GM12878 (cell line): ENCODE measurements around the gene SAMD15. TPM values are rescaled to one million over a fixed set of nuclear protein-coding genes. Genes with fewer than 3 reads are reported as not detected.
A peak's percentile ranks its signal among the peaks of the same experiment; 100 is the strongest.

ENCODE experiments used
- ATAC-seq: fragments of 200-7000 bp; cut with Tn5 transposase; 3 replicates; pipeline ENCODE4 v1.9.1; 2020; ENCODE audit warnings: mild to moderate bottlenecking, moderate library complexity
- BruUV-seq: library from RNA; stranded (reverse); fragments of 400-500 nt; replicated peaks from 2 replicates; lab custom pipeline; 2021; lab: Mats Ljungman, UMichigan
- CTCF ChIA-PET: fragments of 300-600 bp; sonication (Branson Sonifier 250); formaldehyde crosslinking; extraction: SDS; loops from one replicate; lab custom pipeline; 2021; ENCODE audit warnings: inconsistent platforms; lab: Yijun Ruan, JAX
- POLR2A ChIA-PET: fragments of 350-600 bp; formaldehyde crosslinking; extraction: SDS; loops from one replicate; lab custom pipeline; 2021; ENCODE audit warnings: inconsistent platforms; lab: Charles Lee
- RAD21 ChIA-PET: fragments of 300-600 bp; sonication (Branson Sonifier 250); formaldehyde crosslinking; loops from one replicate; lab custom pipeline; 2023; ENCODE audit warnings: antibody characterized with exemption; ENCODE audit not compliant: unreplicated experiment; lab: Charles Lee
- SMC1A ChIA-PET: fragments of 300-600 bp; sonication (Branson Sonifier 250); formaldehyde crosslinking; loops from one replicate; lab custom pipeline; 2023; ENCODE audit not compliant: unreplicated experiment, uncharacterized antibody; lab: Charles Lee
- DNase-seq: peaks from one replicate; pipeline ENCODE4 v3.0.0-alpha.2; 2011; ENCODE audit warnings: low read depth, low spot score
- FAIRE-seq: peaks from 3 replicates; lab custom pipeline; 2011; peaks lifted over from hg19 to GRCh38; lab: Jason Lieb, UNC
- H2AFZ ChIP-seq: 2 replicates; pipeline ENCODE4 v1.6.0; 2011; ENCODE audit warnings: low read depth, low read length, control low read depth; ENCODE audit not compliant: control insufficient read depth
- H3K27ac ChIP-seq: 2 replicates; pipeline ENCODE4 v1.5.1; 2011; ENCODE audit warnings: control low read depth; ENCODE audit not compliant: control insufficient read depth, insufficient read depth
- H3K27me3 ChIP-seq, 2 experiments: replicated peaks in 1 of 2; 2 replicates each; pipeline versions ENCODE4 v1.6.0 to v1.6.1; 2011; ENCODE audit warnings: low read length in 1 of 2; ENCODE audit not compliant: control insufficient read depth in 2 of 2, insufficient read depth in 2 of 2
- H3K36me3 ChIP-seq, 2 experiments: 2 replicates each; pipeline ENCODE4 v1.5.1; 2011; ENCODE audit warnings: low read length in 1 of 2; ENCODE audit not compliant: control insufficient read depth in 2 of 2, insufficient read depth in 2 of 2
- H3K4me1 ChIP-seq: 2 replicates; pipeline ENCODE4 v1.6.1; 2011; ENCODE audit warnings: mild to moderate bottlenecking, low read length, moderate library complexity, mixed read lengths; ENCODE audit not compliant: control insufficient read depth, insufficient read depth
- H3K4me2 ChIP-seq: 2 replicates; pipeline ENCODE4 v1.6.0; 2011; ENCODE audit warnings: control low read depth; ENCODE audit not compliant: control insufficient read depth, insufficient read depth
- H3K4me3 ChIP-seq: fragments of 200-600 bp; sonication (generic); 2 replicates; pipeline ENCODE4 v1.5.1; 2016
- H3K79me2 ChIP-seq: 2 replicates; pipeline ENCODE4 v1.6.0; 2011; ENCODE audit warnings: low read length; ENCODE audit not compliant: control insufficient read depth, insufficient read depth
- H3K9ac ChIP-seq: 2 replicates; pipeline ENCODE4 v1.8.0; 2011; ENCODE audit warnings: low read length, control low read depth, mixed read lengths; ENCODE audit not compliant: control insufficient read depth, insufficient read depth
- H3K9me3 ChIP-seq: replicated peaks from 3 replicates; pipeline ENCODE4 v1.5.1; 2011; ENCODE audit warnings: mild to moderate bottlenecking, low read length; ENCODE audit not compliant: control insufficient read depth, insufficient read depth
- H4K20me1 ChIP-seq: 2 replicates; pipeline ENCODE4 v1.6.0; 2011; ENCODE audit not compliant: control insufficient read depth, insufficient read depth
- BHLHE40 ChIP-seq, 2 experiments: fragments of 450-650 bp in 1 of 2; IDR thresholded peaks; 2 replicates each; pipeline ENCODE4 v1.6.1; 2011 to 2017; ENCODE audit warnings: low read depth in 2 of 2, borderline replicate concordance in 1 of 2, improper control_type of control experiment in 1 of 2, low read length in 1 of 2, mild to moderate bottlenecking in 1 of 2
- BMI1 ChIP-seq: fragments of 450-650 bp; IDR thresholded peaks from 2 replicates; pipeline ENCODE4 v1.6.1; 2016; ENCODE audit warnings: mild to moderate bottlenecking, moderate library complexity, borderline replicate concordance
- CHD1 ChIP-seq: IDR thresholded peaks from 2 replicates; pipeline ENCODE4 v1.6.1; 2012; ENCODE audit warnings: low read depth, low read length, improper control_type of control experiment
- HDAC6 ChIP-seq: fragments of 200-600 bp; sonication (generic); IDR thresholded peaks from one replicate; pipeline ENCODE4 v1.8.0; 2017; ENCODE audit warnings: antibody characterized with exemption; ENCODE audit not compliant: unreplicated experiment
- JUND ChIP-seq: IDR thresholded peaks from 2 replicates; pipeline ENCODE4 v1.6.1; 2012; ENCODE audit warnings: low read depth, mild to moderate bottlenecking, low read length, improper control_type of control experiment, moderate library complexity
- MTA2 ChIP-seq: fragments of 450-650 bp; IDR thresholded peaks from 2 replicates; pipeline ENCODE4 v1.6.1; 2016; ENCODE audit warnings: low read depth, mild to moderate bottlenecking, moderate library complexity
- MTA3 ChIP-seq: IDR thresholded peaks from 2 replicates; pipeline ENCODE4 v1.6.1; 2012; ENCODE audit warnings: low read length, inconsistent platforms, borderline replicate concordance
- NFXL1 ChIP-seq: fragments of 450-650 bp; IDR thresholded peaks from 2 replicates; pipeline ENCODE4 v1.6.1; 2017; ENCODE audit warnings: antibody characterized with exemption, mild to moderate bottlenecking, borderline replicate concordance
- RB1 ChIP-seq: fragments of 450-650 bp; formaldehyde crosslinking; IDR thresholded peaks from 2 replicates; pipeline ENCODE4 v1.6.1; 2017; ENCODE audit warnings: mild to moderate bottlenecking, borderline replicate concordance
- SP1 ChIP-seq: IDR thresholded peaks from one replicate; pipeline ENCODE4 v1.6.1; 2011; ENCODE audit warnings: low read depth, low read length
- TCF3 ChIP-seq: IDR thresholded peaks from 2 replicates; pipeline ENCODE4 v1.6.1; 2012; ENCODE audit warnings: low read depth, mild to moderate bottlenecking, low read length, borderline replicate concordance; ENCODE audit not compliant: insufficient read depth
- ZBTB33 ChIP-seq: fragments of 450-650 bp; IDR thresholded peaks from 2 replicates; pipeline ENCODE4 v1.6.1; 2017; ENCODE audit warnings: mild to moderate bottlenecking
- ZNF217 ChIP-seq: fragments of 450-650 bp; IDR thresholded peaks from 2 replicates; pipeline ENCODE4 v1.6.1; 2017; ENCODE audit warnings: antibody characterized with exemption, mild to moderate bottlenecking
- WGBS: methylation state at CpG from one replicate; pipeline ENCODE4 v1.1.6; 2016; ENCODE audit warnings: low lambda C conversion rate; ENCODE audit not compliant: insufficient replicate concordance, insufficient coverage; ENCODE audit errors: missing lambda C conversion rate; 5-methylcytosine and 5-hydroxymethylcytosine counted together
- in situ Hi-C: fragments of 300-500 bp; cut with MboI; formaldehyde crosslinking; loops from 9 replicates; pipeline ENCODE4 v1.14.3; 2018; ENCODE audit warnings: mixed read lengths
- intact Hi-C: fragments of 100-400 bp; cut with micrococcal nuclease; formaldehyde crosslinking; loops from one replicate; pipeline ENCODE4 v1.14.2; 2022; ENCODE audit not compliant: unreplicated experiment
- polyA plus RNA-seq, 11 experiments: library from polyadenylated mRNA; depleted of rRNA in 4 of 11; unstranded in 6 of 11; stranded (reverse) in 5 of 11; fragments of >200 nt; fragmentation: Nextera tagmentation in 4 of 11; fragmentation: Illumina TruSeq in 1 of 11; extraction: Ambion mirVana in 4 of 11; extraction: Trizol in 1 of 11; gene quantifications; 1 replicate in 1 of 11; 2 replicates in 10 of 11; pipeline versions ENCODE4 v1.2.1 to v1.2.3, GENCODE V29; 2011 to 2016; ENCODE audit warnings: inconsistent platforms in 2 of 11, missing spikeins in 2 of 11, low read depth in 1 of 11
- total RNA-seq, 4 experiments: library from RNA; depleted of rRNA in 3 of 4; stranded (reverse); fragments of >200 nt in 3 of 4; fragmentation: Illumina TruSeq in 1 of 4; extraction: Trizol in 1 of 4; gene quantifications; 2 replicates each; pipeline versions ENCODE4 v1.2.1 to v1.2.3, GENCODE V29; 2013 to 2021
- TF ChIP-seq, protein P1 (sequence below): fragments of 450-650 bp; conservative IDR thresholded peaks from 2 replicates; pipeline ENCODE4 v1.6.1; 2017; ENCODE audit warnings: mild to moderate bottlenecking, moderate library complexity
- TF ChIP-seq, protein P2 (sequence below): IDR thresholded peaks from 2 replicates; pipeline ENCODE4 v1.6.1; 2012; ENCODE audit warnings: low read depth, low read length, improper control_type of control experiment
- TF ChIP-seq, protein P3 (sequence below): fragments of 450-650 bp; IDR thresholded peaks from 2 replicates; pipeline ENCODE4 v1.6.1; 2017; ENCODE audit warnings: low read depth, mild to moderate bottlenecking, moderate library complexity

Gene SAMD15
- total and polyA plus RNA-seq, 10 of the 15 experiments (the other 5 are each of a cell fraction or from before 2014, with no cell fraction given): 0.33 to 2.0 (median 0.97) TPM

GRCh38 chr14:77338302-77338701, 38.9 kb upstream of the SAMD15 start:
- Histone ChIP-seq H4K20me1 (no peaks in the 10 kb centered on the region), H3K36me3 (peaks cover 7 to 15% of the 10 kb centered on the region in 2 experiments), H3K4me1 (no peaks in the 10 kb centered on the region), H3K4me3 (no peak overlapping the region), H2AFZ (no peak overlapping the region), H3K27ac (no peak overlapping the region), H3K27me3 (no peaks in the 10 kb centered on the region), H3K79me2 (no peaks in the 10 kb centered on the region), H3K9ac (no peak overlapping the region), H3K4me2 (no peak overlapping the region), H3K9me3 (no peaks in the 10 kb centered on the region)
- peak; percentile 33; the same call in 2 of the 3 replicates for ATAC-seq
- peak; percentile 38 for FAIRE-seq
- intact Hi-C loops (no loop called here), in situ Hi-C loops (no loop called here)
- ChIA-PET CTCF (interaction anchor here (1.8 kb wide), 1 partner anchor 22 kb away, joined by 6 read pairs; no protein-coding TSS in a partner anchor), SMC1A (no interaction called here), RAD21 (interaction anchor here (1.0 to 1.2 kb wide), 2 partner anchors 39 to 68 kb away, joined by 3 to 4 read pairs; partner anchors contain the start of genes SAMD15 and TMED8), POLR2A (interaction anchor here (1.2 kb wide), 1 partner anchor 35 kb away, joined by 3 read pairs; no protein-coding TSS in a partner anchor)
- BruUV-seq: no TSS peak
- WGBS: 96% methylated on average over 2 of the region's 2 CpGs
- no peak for DNase-seq
- no peak for TF ChIP-seq JUND
- no peak for TF ChIP-seq MTA3
- no peak for TF ChIP-seq NFXL1
- no peak for TF ChIP-seq CHD1
- no peak for TF ChIP-seq SP1
- TF ChIP-seq, protein P1, sequence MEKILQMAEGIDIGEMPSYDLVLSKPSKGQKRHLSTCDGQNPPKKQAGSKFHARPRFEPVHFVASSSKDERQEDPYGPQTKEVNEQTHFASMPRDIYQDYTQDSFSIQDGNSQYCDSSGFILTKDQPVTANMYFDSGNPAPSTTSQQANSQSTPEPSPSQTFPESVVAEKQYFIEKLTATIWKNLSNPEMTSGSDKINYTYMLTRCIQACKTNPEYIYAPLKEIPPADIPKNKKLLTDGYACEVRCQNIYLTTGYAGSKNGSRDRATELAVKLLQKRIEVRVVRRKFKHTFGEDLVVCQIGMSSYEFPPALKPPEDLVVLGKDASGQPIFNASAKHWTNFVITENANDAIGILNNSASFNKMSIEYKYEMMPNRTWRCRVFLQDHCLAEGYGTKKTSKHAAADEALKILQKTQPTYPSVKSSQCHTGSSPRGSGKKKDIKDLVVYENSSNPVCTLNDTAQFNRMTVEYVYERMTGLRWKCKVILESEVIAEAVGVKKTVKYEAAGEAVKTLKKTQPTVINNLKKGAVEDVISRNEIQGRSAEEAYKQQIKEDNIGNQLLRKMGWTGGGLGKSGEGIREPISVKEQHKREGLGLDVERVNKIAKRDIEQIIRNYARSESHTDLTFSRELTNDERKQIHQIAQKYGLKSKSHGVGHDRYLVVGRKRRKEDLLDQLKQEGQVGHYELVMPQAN: no peak
- TF ChIP-seq, protein P2, sequence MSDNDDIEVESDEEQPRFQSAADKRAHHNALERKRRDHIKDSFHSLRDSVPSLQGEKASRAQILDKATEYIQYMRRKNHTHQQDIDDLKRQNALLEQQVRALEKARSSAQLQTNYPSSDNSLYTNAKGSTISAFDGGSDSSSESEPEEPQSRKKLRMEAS: no peak
- no peak for TF ChIP-seq ZBTB33
- TF ChIP-seq BMI1: no peak
- TF ChIP-seq MTA2: no peak
- TF ChIP-seq RB1: no peak
- TF ChIP-seq, protein P3, sequence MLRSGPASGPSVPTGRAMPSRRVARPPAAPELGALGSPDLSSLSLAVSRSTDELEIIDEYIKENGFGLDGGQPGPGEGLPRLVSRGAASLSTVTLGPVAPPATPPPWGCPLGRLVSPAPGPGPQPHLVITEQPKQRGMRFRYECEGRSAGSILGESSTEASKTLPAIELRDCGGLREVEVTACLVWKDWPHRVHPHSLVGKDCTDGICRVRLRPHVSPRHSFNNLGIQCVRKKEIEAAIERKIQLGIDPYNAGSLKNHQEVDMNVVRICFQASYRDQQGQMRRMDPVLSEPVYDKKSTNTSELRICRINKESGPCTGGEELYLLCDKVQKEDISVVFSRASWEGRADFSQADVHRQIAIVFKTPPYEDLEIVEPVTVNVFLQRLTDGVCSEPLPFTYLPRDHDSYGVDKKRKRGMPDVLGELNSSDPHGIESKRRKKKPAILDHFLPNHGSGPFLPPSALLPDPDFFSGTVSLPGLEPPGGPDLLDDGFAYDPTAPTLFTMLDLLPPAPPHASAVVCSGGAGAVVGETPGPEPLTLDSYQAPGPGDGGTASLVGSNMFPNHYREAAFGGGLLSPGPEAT: no peak
- no peak for TF ChIP-seq BHLHE40 (IDR thresholded peaks at IDR 0.05; ENCODE audit: borderline replicate concordance in 1 of 2, low read depth in 2 of 2, low read length in 1 of 2)
- TF ChIP-seq ZNF217: no peak
- no peak for TF ChIP-seq HDAC6
- no peak for TF ChIP-seq TCF3
